Sigmoid colon (tissue), 7 donors: ENCODE measurements around the gene TRIM24. TPM values are rescaled to one million over a fixed set of nuclear protein-coding genes. Genes with fewer than 3 reads are reported as not detected.

Source experiments
- DNase-seq: peaks from one replicate; pipeline ENCODE4 v3.0.0-alpha.2; 2019
- H3K27ac ChIP-seq, 4 donors: fragments of 200-600 bp; sonication (generic); one replicate each; pipeline ENCODE4 v1.5.1; 2016 to 2019; ENCODE audit warnings: mild to moderate bottlenecking in 1 of 4
- H3K27me3 ChIP-seq, 3 donors: fragments of 200-600 bp; sonication (generic); one replicate each; pipeline ENCODE4 v1.5.1; 2019; ENCODE audit warnings: mild to moderate bottlenecking in 1 of 3
- H3K36me3 ChIP-seq, 4 donors: fragments of 200-600 bp; sonication (generic); one replicate each; pipeline ENCODE4 v1.5.1; 2016 to 2019
- H3K4me1 ChIP-seq, 4 donors: fragments of 200-600 bp; sonication (generic); one replicate each; pipeline ENCODE4 v1.5.1; 2017 to 2019
- H3K4me3 ChIP-seq, 4 donors: fragments of 200-600 bp; sonication (generic); one replicate each; pipeline ENCODE4 v1.5.1; 2017 to 2019; ENCODE audit warnings: mild to moderate bottlenecking in 2 of 4, moderate library complexity in 1 of 4
- H3K9me3 ChIP-seq, 4 donors: fragments of 200-600 bp in 3 of 4; sonication (generic) in 3 of 4; one replicate each; pipeline versions ENCODE4 v1.5.1 to v1.6.1; 2013 to 2019
- EP300 ChIP-seq, 4 donors: sonication (generic); formaldehyde crosslinking; IDR thresholded peaks; one replicate each; pipeline ENCODE4 v1.6.1; 2017; ENCODE audit warnings: antibody characterized with exemption in 4 of 4
- POLR2A ChIP-seq, 2 donors: fragments of 450-650 bp; IDR thresholded peaks; one replicate each; pipeline ENCODE4 v1.6.1; 2016; ENCODE audit warnings: antibody characterized with exemption in 2 of 2, mild to moderate bottlenecking in 2 of 2, moderate library complexity in 2 of 2
- POLR2AphosphoS5 ChIP-seq, 4 donors: sonication (generic); formaldehyde crosslinking; IDR thresholded peaks; one replicate each; pipeline ENCODE4 v1.6.1; 2017; ENCODE audit warnings: antibody characterized with exemption in 4 of 4
- WGBS, 2 donors: extraction: QIAGEN DNeasy Blood & Tissue Kit; methylation state at CpG; one replicate each; pipeline ENCODE4 v1.1.7; 2013; 5-methylcytosine and 5-hydroxymethylcytosine counted together
- intact Hi-C: fragments of 100-400 bp; cut with DNase I; formaldehyde crosslinking; loops from one replicate; pipeline ENCODE4 v1.15.1; 2023
- polyA plus RNA-seq, 3 donors: library from polyadenylated mRNA; stranded (reverse); fragments of 200-250 nt; gene quantifications; one replicate each; pipeline ENCODE4 v1.2.3, GENCODE V29; 2013
- total RNA-seq, 4 donors: library from RNA; depleted of rRNA; stranded (reverse); fragments of >200 nt; gene quantifications; one replicate each; pipeline ENCODE4 v1.1.0, GENCODE V29; 2016
- TF ChIP-seq, protein P1 (sequence below), 4 experiments: fragments of 450-650 bp in 3 of 4; fragments of 200-600 bp in 1 of 4; IDR thresholded peaks; one replicate each; pipeline ENCODE4 v1.5.1; 2016 to 2019; ENCODE audit warnings: antibody characterized with exemption in 4 of 4, mild to moderate bottlenecking in 3 of 4, moderate library complexity in 2 of 4
- donor health status: healthy with polysubstance abuse.
- donor health status: Bipolar disorder and iron deficiency.
- donor health status: healthy.

TRIM24 gene
- total and polyA plus RNA-seq, 7 donors: 6.0 to 13.2 (median 11.4) TPM

GRCh38 chr7:138579671-138580070, 119.6 kb downstream of the TRIM24 start:
- intact Hi-C loops: no loop called here
- Histone ChIP-seq H3K27ac (no peak overlapping the region), H3K9me3 (no peaks in the 10 kb centered on the region), H3K4me1 (no peaks in the 10 kb centered on the region), H3K4me3 (no peak overlapping the region), H3K27me3 (no peaks in the 10 kb centered on the region), H3K36me3 (peaks cover 0 to 76% (median 11%) of the 10 kb centered on the region in 4 donors)
- 98 to 99% methylated on average over 3 of the region's 3 CpGs for WGBS, 2 donors
- DNase-seq: no peak
- TF ChIP-seq EP300 (IDR thresholded peaks at IDR 0.05) (no peak), POLR2AphosphoS5 (IDR thresholded peaks at IDR 0.05) (no peak), POLR2A (IDR thresholded peaks at IDR 0.05) (no peak)
- TF ChIP-seq, protein P1, sequence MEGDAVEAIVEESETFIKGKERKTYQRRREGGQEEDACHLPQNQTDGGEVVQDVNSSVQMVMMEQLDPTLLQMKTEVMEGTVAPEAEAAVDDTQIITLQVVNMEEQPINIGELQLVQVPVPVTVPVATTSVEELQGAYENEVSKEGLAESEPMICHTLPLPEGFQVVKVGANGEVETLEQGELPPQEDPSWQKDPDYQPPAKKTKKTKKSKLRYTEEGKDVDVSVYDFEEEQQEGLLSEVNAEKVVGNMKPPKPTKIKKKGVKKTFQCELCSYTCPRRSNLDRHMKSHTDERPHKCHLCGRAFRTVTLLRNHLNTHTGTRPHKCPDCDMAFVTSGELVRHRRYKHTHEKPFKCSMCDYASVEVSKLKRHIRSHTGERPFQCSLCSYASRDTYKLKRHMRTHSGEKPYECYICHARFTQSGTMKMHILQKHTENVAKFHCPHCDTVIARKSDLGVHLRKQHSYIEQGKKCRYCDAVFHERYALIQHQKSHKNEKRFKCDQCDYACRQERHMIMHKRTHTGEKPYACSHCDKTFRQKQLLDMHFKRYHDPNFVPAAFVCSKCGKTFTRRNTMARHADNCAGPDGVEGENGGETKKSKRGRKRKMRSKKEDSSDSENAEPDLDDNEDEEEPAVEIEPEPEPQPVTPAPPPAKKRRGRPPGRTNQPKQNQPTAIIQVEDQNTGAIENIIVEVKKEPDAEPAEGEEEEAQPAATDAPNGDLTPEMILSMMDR (IDR thresholded peaks at IDR 0.05): no peak

DNA sequence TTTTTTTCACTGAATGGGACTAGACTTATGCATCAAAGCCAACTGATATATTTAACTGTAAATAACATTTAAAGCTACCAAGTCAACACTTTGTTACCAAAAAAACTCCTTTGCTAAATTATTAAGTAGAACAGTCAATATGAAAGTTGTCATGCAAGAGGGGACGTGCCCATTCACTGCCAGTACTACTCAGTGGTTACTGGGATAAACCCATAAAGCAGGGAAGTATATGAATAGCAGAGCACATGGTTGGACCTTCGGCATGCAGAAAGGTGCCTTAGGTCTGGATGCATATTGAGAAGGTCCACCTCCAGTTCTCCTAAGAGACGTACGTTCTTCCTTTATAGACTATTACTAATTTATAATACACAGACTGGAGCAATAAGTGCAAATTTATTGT, 121.0 kb downstream of the TRIM24 start:
- Histone ChIP-seq H3K9me3 (no peaks in the 10 kb centered on the region), H3K36me3 (peaks cover 0 to 85% (median 15%) of the 10 kb centered on the region in 4 donors), H3K27me3 (no peaks in the 10 kb centered on the region), H3K27ac (no peak overlapping the region), H3K4me1 (no peaks in the 10 kb centered on the region), H3K4me3 (no peak overlapping the region)
- WGBS, 2 donors: 96% methylated on average over 4 of the region's 4 CpGs
- no peak for DNase-seq
- intact Hi-C loops: no loop called here
- TF ChIP-seq EP300 (IDR thresholded peaks at IDR 0.05) (no peak), POLR2AphosphoS5 (IDR thresholded peaks at IDR 0.05) (no peak), POLR2A (IDR thresholded peaks at IDR 0.05) (no peak)
- TF ChIP-seq, protein P1 (IDR thresholded peaks at IDR 0.05): no peak

- Histone ChIP-seq H3K27me3 (no peaks in the 10 kb centered on the region), H3K4me1 (no peaks in the 10 kb centered on the region), H3K36me3 (peaks cover 0 to 76% (median 14%) of the 10 kb centered on the region in 4 donors), H3K4me3 (no peak overlapping the region), H3K9me3 (no peaks in the 10 kb centered on the region), H3K27ac (no peak overlapping the region)
- no peak for DNase-seq
- intact Hi-C loops: no loop called here
- TF ChIP-seq, protein P1 (IDR thresholded peaks at IDR 0.05): no peak
- TF ChIP-seq EP300 (IDR thresholded peaks at IDR 0.05) (no peak), POLR2A (IDR thresholded peaks at IDR 0.05) (no peak), POLR2AphosphoS5 (IDR thresholded peaks at IDR 0.05) (no peak)
Observed at GRCh38 chr7:138584283-138584682, 124.2 kb downstream of the TRIM24 start.

DNA sequence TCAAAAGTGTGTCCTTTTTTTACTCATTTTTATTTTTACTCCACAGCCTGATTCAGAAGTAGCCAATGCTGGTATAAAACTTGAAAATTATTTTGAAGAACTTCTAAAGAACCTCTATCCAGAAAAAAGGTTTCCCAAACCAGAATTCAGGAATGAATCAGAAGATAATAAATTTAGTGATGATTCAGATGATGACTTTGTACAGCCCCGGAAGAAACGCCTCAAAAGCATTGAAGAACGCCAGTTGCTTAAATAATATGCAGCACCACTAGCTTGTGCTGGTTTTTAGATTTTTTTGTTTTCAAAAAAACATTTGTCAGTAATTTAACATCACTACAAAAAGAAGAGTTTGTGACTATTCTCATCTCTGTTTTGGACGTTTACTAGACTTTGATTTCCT, 124.6 kb downstream of the TRIM24 start:
- intact Hi-C loops: no loop called here
- Histone ChIP-seq H3K27ac (no peak overlapping the region), H3K36me3 (peaks cover 0 to 72% (median 11%) of the 10 kb centered on the region in 4 donors), H3K4me1 (no peaks in the 10 kb centered on the region), H3K4me3 (no peak overlapping the region), H3K27me3 (no peaks in the 10 kb centered on the region), H3K9me3 (no peaks in the 10 kb centered on the region)
- no peak for TF ChIP-seq POLR2A (IDR thresholded peaks at IDR 0.05)
- TF ChIP-seq, protein P1 (IDR thresholded peaks at IDR 0.05): no peak
- TF ChIP-seq EP300 (IDR thresholded peaks at IDR 0.05): no peak
- no peak for TF ChIP-seq POLR2AphosphoS5 (IDR thresholded peaks at IDR 0.05)
- no peak for DNase-seq
- WGBS, 2 donors: 88 to 92% methylated on average over 4 of the region's 4 CpGs

- Histone ChIP-seq H3K27me3 (no peaks in the 10 kb centered on the region), H3K4me1 (no peaks in the 10 kb centered on the region), H3K4me3 (no peak overlapping the region), H3K9me3 (no peaks in the 10 kb centered on the region), H3K27ac (no peak overlapping the region), H3K36me3 (peaks cover 0 to 64% (median 10%) of the 10 kb centered on the region in 4 donors)
- TF ChIP-seq POLR2A (IDR thresholded peaks at IDR 0.05) (no peak), POLR2AphosphoS5 (IDR thresholded peaks at IDR 0.05) (no peak), EP300 (IDR thresholded peaks at IDR 0.05) (no peak)
- TF ChIP-seq, protein P1 (IDR thresholded peaks at IDR 0.05): no peak
- intact Hi-C loops: no loop called here
- no peak for DNase-seq
- 84 to 90% methylated on average over 5 of the region's 5 CpGs for WGBS, 2 donors
Observed at GRCh38 chr7:138585283-138585993, 125.4 kb downstream of the TRIM24 start.
